Calu3 (cell line): ENCODE data around the gene NINL. TPM values are rescaled to one million over a fixed set of nuclear protein-coding genes. Genes with fewer than 3 reads are reported as not detected.
"Not testable (repeated sequence)": the region's sequence is repeated elsewhere in the genome, so short reads cannot be mapped to it uniquely, and the experiment has no call there.

ENCODE experiments used
- BruUV-seq: library from RNA; stranded (reverse); fragments of 400-500 nt; replicated peaks from 2 replicates; lab custom pipeline; 2021; lab: Mats Ljungman, UMichigan
- CTCF ChIA-PET: fragments of 300-600 bp; sonication (Branson Sonifier 250); formaldehyde crosslinking; loops from one replicate; lab custom pipeline; 2022; ENCODE audit warnings: antibody characterized with exemption; lab: Charles Lee
- DNase-seq: peaks from one replicate; pipeline ENCODE4 v3.0.0; 2022
- H3K27ac Mint-ChIP-seq: one replicate; pipeline ENCODE4 v1.8.0; 2022; ENCODE audit warnings: mixed read lengths; ENCODE audit not compliant: unreplicated experiment
- H3K27me3 Mint-ChIP-seq: one replicate; pipeline ENCODE4 v1.8.0; 2022; ENCODE audit warnings: mixed read lengths; ENCODE audit not compliant: unreplicated experiment
- H3K36me3 Mint-ChIP-seq: one replicate; pipeline ENCODE4 v1.8.0; 2022; ENCODE audit warnings: mild to moderate bottlenecking, moderate library complexity, mixed read lengths; ENCODE audit not compliant: insufficient read depth, unreplicated experiment
- H3K4me1 Mint-ChIP-seq: one replicate; pipeline ENCODE4 v1.8.0; 2022; ENCODE audit warnings: mild to moderate bottlenecking, low read depth, mixed read lengths; ENCODE audit not compliant: unreplicated experiment
- H3K4me3 Mint-ChIP-seq: one replicate; pipeline ENCODE4 v1.8.0; 2022; ENCODE audit warnings: mild to moderate bottlenecking, low read depth, moderate library complexity, mixed read lengths; ENCODE audit not compliant: unreplicated experiment
- H3K9me3 Mint-ChIP-seq: one replicate; pipeline ENCODE4 v1.8.0; 2022; ENCODE audit warnings: low read depth, mixed read lengths; ENCODE audit not compliant: unreplicated experiment
- CTCF ChIP-seq: fragments of 200-600 bp; IDR thresholded peaks from one replicate; pipeline ENCODE4 v1.8.0; 2022; ENCODE audit warnings: antibody characterized with exemption; ENCODE audit not compliant: unreplicated experiment
- intact Hi-C: fragments of 100-400 bp; cut with micrococcal nuclease; formaldehyde crosslinking; loops from one replicate; pipeline ENCODE4 v1.10.0; 2022; ENCODE audit not compliant: unreplicated experiment
- total RNA-seq: library from RNA; stranded (reverse); gene quantifications from 2 replicates; pipeline ENCODE4 v1.2.3, GENCODE V29; 2022

The NINL gene
- total RNA-seq, 1 experiment from 2014 or later: 9.1 TPM

DNA sequence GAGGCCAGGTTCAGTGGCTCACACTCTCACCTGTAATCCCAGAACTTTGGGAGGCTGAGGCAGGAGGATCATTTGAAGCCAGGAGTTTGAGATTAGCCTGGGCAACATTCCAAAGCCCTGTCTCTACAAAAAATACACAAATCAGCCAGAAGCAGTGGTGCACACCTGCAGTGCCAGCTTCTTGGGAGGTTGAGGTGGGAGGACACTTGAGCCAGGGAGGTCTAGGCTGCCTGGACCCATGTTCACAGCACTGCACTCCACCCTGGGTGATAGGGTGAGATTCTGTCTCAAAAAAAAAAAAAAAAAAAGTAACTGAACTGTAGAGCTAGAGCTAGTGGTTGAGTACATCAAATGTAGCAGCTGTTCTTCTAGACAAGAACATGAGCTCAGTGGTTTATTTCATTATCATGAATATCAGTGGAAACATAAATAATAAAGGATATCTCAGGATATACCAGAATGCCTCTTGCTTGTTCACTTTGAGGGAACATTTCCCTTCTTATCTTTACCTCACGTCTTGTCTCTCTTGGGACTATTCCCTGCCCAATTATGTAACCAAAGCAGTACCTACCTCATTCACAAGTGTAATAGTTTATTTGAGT lies 20.9 kb upstream of the NINL start:
- H3K27me3 Mint-ChIP-seq: no peaks in the 10 kb centered on the region

DNA sequence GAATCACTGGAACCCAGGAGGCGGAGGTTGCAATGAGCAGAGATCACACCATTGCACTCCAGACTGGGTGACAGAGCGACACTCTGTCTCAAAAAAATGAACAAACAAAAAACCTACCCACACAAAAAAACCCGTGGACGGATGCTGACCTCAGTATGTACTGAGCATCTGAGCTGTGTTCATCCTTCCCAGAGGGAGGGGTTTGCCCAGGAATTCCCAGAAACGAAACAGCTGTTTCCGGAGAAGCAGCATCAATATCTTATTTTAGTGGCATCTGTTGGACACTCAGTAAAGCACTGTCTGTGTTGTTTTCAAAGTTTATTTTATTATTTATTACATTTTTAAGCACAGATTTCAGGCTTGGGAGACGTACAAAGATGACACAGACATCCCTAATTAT lies 19.8 kb upstream of the NINL start:
- CTCF ChIA-PET: no interaction called here
- BruUV-seq: no TSS peak
- no peaks in the 10 kb centered on the region for H3K27me3 Mint-ChIP-seq
- no peak for DNase-seq
- peaks cover 4% of the 10 kb centered on the region for H3K9me3 Mint-ChIP-seq
- no peak overlapping the region for H3K27ac Mint-ChIP-seq
- H3K36me3 Mint-ChIP-seq: peaks cover 4% of the 10 kb centered on the region
- no peak for TF ChIP-seq CTCF
- no peak overlapping the region for H3K4me3 Mint-ChIP-seq
- H3K4me1 Mint-ChIP-seq: no peaks in the 10 kb centered on the region
- intact Hi-C loops: no loop called here

More for the DNA sequence above, 20.9 kb upstream of the NINL start:
- intact Hi-C loops: no loop called here
- Mint-ChIP-seq H3K9me3 (peaks cover 4% of the 10 kb centered on the region), H3K4me3 (no peak overlapping the region), H3K4me1 (no peaks in the 10 kb centered on the region), H3K27ac (no peak overlapping the region), H3K36me3 (peaks cover 4% of the 10 kb centered on the region)
- CTCF ChIA-PET: no interaction called here
- DNase-seq: no peak
- no peak for TF ChIP-seq CTCF
- BruUV-seq: no TSS peak

DNA sequence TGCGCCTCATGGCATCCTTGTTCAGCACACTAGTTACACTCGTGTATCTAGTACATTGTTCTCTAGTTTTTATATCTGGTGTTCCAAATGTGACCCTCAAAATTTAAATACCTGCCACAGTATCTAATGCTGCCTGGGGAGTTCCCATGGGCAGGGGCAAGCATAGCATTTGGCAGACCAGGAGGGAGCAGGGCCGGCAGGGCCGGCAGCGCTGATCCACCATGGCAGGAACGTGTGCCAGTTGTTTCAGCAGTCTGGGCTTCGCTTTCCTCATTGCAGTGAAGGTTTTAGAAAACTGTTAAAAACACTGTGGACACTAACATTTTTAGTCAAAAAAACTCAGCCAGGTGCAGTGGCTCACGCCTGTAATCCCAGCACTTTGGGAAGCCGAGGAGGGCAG lies 19.3 kb upstream of the NINL start:
- H3K36me3 Mint-ChIP-seq: peaks cover 4% of the 10 kb centered on the region
- TF ChIP-seq CTCF: no peak
- intact Hi-C loops: no loop called here
- peaks cover 4% of the 10 kb centered on the region for H3K9me3 Mint-ChIP-seq
- no peak overlapping the region for H3K4me3 Mint-ChIP-seq
- no peak for DNase-seq
- H3K27ac Mint-ChIP-seq: no peak overlapping the region
- no TSS peak for BruUV-seq
- H3K27me3 Mint-ChIP-seq: no peaks in the 10 kb centered on the region
- CTCF ChIA-PET: no interaction called here
- H3K4me1 Mint-ChIP-seq: no peaks in the 10 kb centered on the region

- intact Hi-C loops, BruUV-seq, H3K27me3 Mint-ChIP-seq, CTCF ChIA-PET, H3K27ac Mint-ChIP-seq, H3K4me3 Mint-ChIP-seq, H3K36me3 Mint-ChIP-seq, H3K9me3 Mint-ChIP-seq, H3K4me1 Mint-ChIP-seq, DNase-seq: not testable (repeated sequence)
Observed at GRCh38 chr20:25602914-25603309, 17.6 kb upstream of the NINL start.

DNA sequence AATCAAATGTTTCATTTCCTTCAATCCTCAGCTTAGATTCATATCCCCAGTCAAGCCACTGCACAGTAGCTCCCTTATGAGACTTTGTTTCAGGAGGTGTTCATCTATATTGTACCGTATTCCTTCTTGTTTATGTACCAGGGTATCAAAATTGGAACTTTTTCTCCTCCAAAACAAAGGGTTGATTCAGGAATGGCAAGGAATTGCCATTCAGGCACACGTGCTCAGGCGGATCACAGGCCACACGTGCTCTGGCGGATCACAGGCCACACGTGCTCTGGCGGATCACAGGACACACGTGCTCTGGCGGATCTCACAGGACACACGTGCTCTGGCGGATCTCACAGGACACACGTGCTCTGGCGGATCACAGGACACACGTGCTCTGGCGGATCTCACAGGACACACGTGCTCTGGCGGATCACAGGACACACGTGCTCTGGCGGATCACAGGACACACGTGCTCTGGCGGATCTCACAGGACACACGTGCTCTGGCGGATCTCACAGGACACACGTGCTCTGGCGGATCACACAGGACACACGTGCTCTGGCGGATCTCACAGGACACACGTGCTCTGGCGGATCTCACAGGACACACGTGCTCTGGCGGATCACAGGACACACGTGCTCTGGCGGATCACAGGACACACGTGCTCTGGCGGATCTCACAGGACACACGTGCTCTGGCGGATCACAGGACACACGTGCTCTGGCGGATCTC lies 17.0 kb upstream of the NINL start:
- BruUV-seq, H3K27me3 Mint-ChIP-seq, intact Hi-C loops, H3K4me3 Mint-ChIP-seq, DNase-seq, CTCF ChIA-PET, H3K27ac Mint-ChIP-seq, H3K36me3 Mint-ChIP-seq, H3K4me1 Mint-ChIP-seq, H3K9me3 Mint-ChIP-seq: not testable (repeated sequence)
